Measurements from ENCODE around the gene PDCD1LG2. TPM values are rescaled to one million over a fixed set of nuclear protein-coding genes. Genes with fewer than 3 reads are reported as not detected.

PDCD1LG2 gene
- total and polyA plus RNA-seq, 2 experiments from 2014 or later, result not detected

DNA sequence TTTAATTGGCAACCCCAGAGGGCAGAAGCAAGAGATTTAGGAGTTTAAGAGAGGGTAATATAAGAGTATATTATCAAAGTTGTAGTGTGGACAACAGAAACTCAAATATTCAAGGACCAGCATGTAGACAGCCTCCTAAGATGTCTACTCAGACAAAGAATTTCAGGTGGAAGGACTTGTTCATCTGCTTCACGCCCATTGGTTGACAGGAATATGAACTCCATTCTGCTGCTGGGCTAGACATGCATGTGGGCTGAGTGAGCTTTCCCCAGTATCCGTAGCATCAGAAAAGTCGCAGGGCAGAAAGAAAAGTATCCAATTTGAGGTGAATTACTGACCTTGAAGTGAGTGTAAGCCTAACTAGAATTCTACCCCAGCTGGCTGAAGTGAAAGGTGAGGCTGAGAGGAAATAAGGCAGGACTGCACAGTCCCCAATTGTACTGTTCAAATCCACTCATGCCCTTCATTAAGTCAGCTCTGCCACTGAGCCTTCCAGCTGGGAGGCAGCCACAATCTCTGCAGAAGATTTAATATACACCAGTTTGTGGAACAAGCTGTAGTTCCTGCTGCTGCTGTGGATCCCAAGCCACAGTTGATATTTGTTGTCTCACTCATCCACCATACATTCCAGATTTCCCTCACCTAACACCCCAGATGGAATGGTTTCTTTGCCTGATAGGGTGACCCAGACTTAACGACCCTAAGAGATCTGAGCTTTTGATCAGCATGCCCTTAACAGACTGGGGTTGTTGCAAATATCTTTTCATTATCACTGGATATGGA is 41.2 kb downstream of the PDCD1LG2 start (continued):
- TF ChIP-seq, protein P1, sequence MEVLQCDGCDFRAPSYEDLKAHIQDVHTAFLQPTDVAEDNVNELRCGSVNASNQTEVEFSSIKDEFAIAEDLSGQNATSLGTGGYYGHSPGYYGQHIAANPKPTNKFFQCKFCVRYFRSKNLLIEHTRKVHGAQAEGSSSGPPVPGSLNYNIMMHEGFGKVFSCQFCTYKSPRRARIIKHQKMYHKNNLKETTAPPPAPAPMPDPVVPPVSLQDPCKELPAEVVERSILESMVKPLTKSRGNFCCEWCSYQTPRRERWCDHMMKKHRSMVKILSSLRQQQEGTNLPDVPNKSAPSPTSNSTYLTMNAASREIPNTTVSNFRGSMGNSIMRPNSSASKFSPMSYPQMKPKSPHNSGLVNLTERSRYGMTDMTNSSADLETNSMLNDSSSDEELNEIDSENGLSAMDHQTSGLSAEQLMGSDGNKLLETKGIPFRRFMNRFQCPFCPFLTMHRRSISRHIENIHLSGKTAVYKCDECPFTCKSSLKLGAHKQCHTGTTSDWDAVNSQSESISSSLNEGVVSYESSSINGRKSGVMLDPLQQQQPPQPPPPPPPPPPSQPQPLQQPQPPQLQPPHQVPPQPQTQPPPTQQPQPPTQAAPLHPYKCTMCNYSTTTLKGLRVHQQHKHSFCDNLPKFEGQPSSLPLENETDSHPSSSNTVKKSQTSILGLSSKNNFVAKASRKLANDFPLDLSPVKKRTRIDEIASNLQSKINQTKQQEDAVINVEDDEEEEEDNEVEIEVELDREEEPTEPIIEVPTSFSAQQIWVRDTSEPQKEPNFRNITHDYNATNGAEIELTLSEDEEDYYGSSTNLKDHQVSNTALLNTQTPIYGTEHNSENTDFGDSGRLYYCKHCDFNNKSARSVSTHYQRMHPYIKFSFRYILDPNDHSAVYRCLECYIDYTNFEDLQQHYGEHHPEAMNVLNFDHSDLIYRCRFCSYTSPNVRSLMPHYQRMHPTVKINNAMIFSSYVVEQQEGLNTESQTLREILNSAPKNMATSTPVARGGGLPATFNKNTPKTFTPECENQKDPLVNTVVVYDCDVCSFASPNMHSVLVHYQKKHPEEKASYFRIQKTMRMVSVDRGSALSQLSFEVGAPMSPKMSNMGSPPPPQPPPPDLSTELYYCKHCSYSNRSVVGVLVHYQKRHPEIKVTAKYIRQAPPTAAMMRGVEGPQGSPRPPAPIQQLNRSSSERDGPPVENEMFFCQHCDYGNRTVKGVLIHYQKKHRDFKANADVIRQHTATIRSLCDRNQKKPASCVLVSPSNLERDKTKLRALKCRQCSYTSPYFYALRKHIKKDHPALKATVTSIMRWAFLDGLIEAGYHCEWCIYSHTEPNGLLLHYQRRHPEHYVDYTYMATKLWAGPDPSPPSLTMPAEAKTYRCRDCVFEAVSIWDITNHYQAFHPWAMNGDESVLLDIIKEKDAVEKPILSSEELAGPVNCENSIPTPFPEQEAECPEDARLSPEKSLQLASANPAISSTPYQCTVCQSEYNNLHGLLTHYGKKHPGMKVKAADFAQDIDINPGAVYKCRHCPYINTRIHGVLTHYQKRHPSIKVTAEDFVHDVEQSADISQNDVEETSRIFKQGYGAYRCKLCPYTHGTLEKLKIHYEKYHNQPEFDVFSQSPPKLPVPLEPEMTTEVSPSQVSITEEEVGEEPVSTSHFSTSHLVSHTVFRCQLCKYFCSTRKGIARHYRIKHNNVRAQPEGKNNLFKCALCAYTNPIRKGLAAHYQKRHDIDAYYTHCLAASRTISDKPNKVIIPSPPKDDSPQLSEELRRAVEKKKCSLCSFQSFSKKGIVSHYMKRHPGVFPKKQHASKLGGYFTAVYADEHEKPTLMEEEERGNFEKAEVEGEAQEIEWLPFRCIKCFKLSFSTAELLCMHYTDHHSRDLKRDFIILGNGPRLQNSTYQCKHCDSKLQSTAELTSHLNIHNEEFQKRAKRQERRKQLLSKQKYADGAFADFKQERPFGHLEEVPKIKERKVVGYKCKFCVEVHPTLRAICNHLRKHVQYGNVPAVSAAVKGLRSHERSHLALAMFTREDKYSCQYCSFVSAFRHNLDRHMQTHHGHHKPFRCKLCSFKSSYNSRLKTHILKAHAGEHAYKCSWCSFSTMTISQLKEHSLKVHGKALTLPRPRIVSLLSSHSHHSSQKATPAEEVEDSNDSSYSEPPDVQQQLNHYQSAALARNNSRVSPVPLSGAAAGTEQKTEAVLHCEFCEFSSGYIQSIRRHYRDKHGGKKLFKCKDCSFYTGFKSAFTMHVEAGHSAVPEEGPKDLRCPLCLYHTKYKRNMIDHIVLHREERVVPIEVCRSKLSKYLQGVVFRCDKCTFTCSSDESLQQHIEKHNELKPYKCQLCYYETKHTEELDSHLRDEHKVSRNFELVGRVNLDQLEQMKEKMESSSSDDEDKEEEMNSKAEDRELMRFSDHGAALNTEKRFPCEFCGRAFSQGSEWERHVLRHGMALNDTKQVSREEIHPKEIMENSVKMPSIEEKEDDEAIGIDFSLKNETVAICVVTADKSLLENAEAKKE (CRISPR knock-in tag; IDR thresholded peaks at IDR 0.05), result no peak
- TF ChIP-seq NANOG (IDR thresholded peaks at IDR 0.05; ENCODE audit: borderline replicate concordance), result no peak
- no peak for TF ChIP-seq ZNF331 (CRISPR knock-in tag; IDR thresholded peaks at IDR 0.05; ENCODE audit: low read depth)
- TF ChIP-seq, protein P2, sequence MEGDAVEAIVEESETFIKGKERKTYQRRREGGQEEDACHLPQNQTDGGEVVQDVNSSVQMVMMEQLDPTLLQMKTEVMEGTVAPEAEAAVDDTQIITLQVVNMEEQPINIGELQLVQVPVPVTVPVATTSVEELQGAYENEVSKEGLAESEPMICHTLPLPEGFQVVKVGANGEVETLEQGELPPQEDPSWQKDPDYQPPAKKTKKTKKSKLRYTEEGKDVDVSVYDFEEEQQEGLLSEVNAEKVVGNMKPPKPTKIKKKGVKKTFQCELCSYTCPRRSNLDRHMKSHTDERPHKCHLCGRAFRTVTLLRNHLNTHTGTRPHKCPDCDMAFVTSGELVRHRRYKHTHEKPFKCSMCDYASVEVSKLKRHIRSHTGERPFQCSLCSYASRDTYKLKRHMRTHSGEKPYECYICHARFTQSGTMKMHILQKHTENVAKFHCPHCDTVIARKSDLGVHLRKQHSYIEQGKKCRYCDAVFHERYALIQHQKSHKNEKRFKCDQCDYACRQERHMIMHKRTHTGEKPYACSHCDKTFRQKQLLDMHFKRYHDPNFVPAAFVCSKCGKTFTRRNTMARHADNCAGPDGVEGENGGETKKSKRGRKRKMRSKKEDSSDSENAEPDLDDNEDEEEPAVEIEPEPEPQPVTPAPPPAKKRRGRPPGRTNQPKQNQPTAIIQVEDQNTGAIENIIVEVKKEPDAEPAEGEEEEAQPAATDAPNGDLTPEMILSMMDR (conservative IDR thresholded peaks at IDR 0.05; ENCODE audit: low read depth in 2 of 2), result no peak
- TF ChIP-seq, protein P3, sequence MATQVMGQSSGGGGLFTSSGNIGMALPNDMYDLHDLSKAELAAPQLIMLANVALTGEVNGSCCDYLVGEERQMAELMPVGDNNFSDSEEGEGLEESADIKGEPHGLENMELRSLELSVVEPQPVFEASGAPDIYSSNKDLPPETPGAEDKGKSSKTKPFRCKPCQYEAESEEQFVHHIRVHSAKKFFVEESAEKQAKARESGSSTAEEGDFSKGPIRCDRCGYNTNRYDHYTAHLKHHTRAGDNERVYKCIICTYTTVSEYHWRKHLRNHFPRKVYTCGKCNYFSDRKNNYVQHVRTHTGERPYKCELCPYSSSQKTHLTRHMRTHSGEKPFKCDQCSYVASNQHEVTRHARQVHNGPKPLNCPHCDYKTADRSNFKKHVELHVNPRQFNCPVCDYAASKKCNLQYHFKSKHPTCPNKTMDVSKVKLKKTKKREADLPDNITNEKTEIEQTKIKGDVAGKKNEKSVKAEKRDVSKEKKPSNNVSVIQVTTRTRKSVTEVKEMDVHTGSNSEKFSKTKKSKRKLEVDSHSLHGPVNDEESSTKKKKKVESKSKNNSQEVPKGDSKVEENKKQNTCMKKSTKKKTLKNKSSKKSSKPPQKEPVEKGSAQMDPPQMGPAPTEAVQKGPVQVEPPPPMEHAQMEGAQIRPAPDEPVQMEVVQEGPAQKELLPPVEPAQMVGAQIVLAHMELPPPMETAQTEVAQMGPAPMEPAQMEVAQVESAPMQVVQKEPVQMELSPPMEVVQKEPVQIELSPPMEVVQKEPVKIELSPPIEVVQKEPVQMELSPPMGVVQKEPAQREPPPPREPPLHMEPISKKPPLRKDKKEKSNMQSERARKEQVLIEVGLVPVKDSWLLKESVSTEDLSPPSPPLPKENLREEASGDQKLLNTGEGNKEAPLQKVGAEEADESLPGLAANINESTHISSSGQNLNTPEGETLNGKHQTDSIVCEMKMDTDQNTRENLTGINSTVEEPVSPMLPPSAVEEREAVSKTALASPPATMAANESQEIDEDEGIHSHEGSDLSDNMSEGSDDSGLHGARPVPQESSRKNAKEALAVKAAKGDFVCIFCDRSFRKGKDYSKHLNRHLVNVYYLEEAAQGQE (IDR thresholded peaks at IDR 0.05; ENCODE audit: unreplicated experiment), result no peak

All from GM23338 (cell line).